ENCODE measurements around the gene SEMA4D.

- TF ChIP-seq EZH2phosphoT487 (IDR thresholded peaks at IDR 0.05; ENCODE audit: low read depth, severe bottlenecking, unreplicated experiment) (no peak), CTCF (IDR thresholded peaks at IDR 0.05; ENCODE audit: poor library complexity) (no peak), EZH2 (IDR thresholded peaks at IDR 0.05; ENCODE audit: borderline replicate concordance) (no peak)
Observed at GRCh38 chr9:89383030-89383720, 114.7 kb downstream of the SEMA4D start.
